NB4 (cell line): Measurements from ENCODE around the gene DUS4L.
A peak's percentile ranks its signal among the peaks of the same experiment; 100 is the strongest.

Experiments
- DNase-seq: peaks from one replicate; pipeline ENCODE4 v3.0.0; 2010; ENCODE audit warnings: low read depth
- H3K4me3 ChIP-seq: one replicate; pipeline ENCODE4 v1.5.1; 2011; ENCODE audit warnings: mild to moderate bottlenecking, low read depth, low read length, moderate library complexity
- CTCF ChIP-seq: IDR thresholded peaks from one replicate; pipeline ENCODE4 v1.5.1; 2012; ENCODE audit warnings: low read depth, low read length
- MAX ChIP-seq: IDR thresholded peaks from 2 replicates; pipeline ENCODE4 v1.6.1; 2011; ENCODE audit warnings: low read depth, low read length
- MYC ChIP-seq: IDR thresholded peaks from 2 replicates; pipeline ENCODE4 v1.6.1; 2011; ENCODE audit warnings: low read depth, low read length
- POLR2A ChIP-seq: IDR thresholded peaks from 2 replicates; pipeline ENCODE4 v1.6.1; 2011; ENCODE audit warnings: mild to moderate bottlenecking; ENCODE audit not compliant: insufficient read length; ENCODE audit errors: extremely low read depth

The DUS4L gene

GRCh38 chr7:107555893-107556292 lies 7.9 kb upstream of the DUS4L start:
- TF ChIP-seq MYC (no peak), CTCF (no peak)
- H3K4me3 ChIP-seq: no peak overlapping the region
- DNase-seq: no peak

GRCh38 chr7:107559864-107560263 lies 3.9 kb upstream of the DUS4L start:
- no peak overlapping the region for H3K4me3 ChIP-seq
- TF ChIP-seq MYC (no peak), MAX (no peak), POLR2A (no peak), CTCF (no peak)
- no peak for DNase-seq

- H3K4me3 ChIP-seq: peak overlapping the region; percentile 14
- TF ChIP-seq MYC: peak; percentile 17; the same call in 1 of the 2 replicates
- TF ChIP-seq CTCF: no peak
- DNase-seq: peak; percentile 59
Observed at GRCh38 chr7:107560898-107561516, 2.8 kb upstream of the DUS4L start.

- DNase-seq: peak; percentile 71
- TF ChIP-seq POLR2A (no peak), MAX (peak; percentile 49)
- H3K4me3 ChIP-seq: peak overlapping the region; percentile 88
Observed at GRCh38 chr7:107563081-107563774, 543 bp upstream of the DUS4L start.

GRCh38 chr7:107564553-107565298 lies 955 bp downstream of the DUS4L start:
- TF ChIP-seq MAX (peak; percentile 78), MYC (no peak)
- H3K4me3 ChIP-seq: peak overlapping the region; percentile 88
- no peak for DNase-seq

- no peak for DNase-seq
- TF ChIP-seq POLR2A: no peak
- TF ChIP-seq MYC: no peak
- TF ChIP-seq CTCF: no peak
- TF ChIP-seq MAX: no peak
- H3K4me3 ChIP-seq: no peak overlapping the region
Observed at GRCh38 chr7:107570298-107570697, 6.5 kb downstream of the DUS4L start.

- DNase-seq: no peak
- TF ChIP-seq MYC (no peak), CTCF (no peak), POLR2A (no peak), MAX (no peak)
- H3K4me3 ChIP-seq: no peak overlapping the region
Observed at GRCh38 chr7:107573537-107573936, 9.8 kb downstream of the DUS4L start.
